ENCODE results near the gene TOMM5.

DNA sequence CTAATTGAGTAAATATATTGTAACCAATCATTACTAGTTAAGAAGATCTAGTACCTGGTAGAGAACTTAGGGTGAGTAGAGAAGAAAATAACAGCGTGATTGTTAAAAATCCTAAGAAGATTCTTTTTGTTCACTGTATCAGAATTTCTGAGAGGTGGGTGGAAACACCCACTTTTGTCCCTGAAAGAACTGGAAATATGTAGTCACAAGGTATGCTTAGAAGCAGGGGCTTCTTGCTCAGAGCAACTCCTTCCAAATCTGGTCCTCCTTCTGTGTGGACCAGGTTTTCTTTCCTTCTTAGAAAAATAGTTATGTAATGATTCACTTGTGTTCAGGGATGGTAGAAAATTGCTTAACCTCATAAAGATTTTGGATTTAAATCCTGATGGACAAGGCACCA lies 11.9 kb upstream of the TOMM5 start:
- TF ChIP-seq POLR2A (IDR thresholded peaks at IDR 0.05) (no peak), POLR2AphosphoS5 (IDR thresholded peaks at IDR 0.05) (no peak)
- TF ChIP-seq, protein P1, sequence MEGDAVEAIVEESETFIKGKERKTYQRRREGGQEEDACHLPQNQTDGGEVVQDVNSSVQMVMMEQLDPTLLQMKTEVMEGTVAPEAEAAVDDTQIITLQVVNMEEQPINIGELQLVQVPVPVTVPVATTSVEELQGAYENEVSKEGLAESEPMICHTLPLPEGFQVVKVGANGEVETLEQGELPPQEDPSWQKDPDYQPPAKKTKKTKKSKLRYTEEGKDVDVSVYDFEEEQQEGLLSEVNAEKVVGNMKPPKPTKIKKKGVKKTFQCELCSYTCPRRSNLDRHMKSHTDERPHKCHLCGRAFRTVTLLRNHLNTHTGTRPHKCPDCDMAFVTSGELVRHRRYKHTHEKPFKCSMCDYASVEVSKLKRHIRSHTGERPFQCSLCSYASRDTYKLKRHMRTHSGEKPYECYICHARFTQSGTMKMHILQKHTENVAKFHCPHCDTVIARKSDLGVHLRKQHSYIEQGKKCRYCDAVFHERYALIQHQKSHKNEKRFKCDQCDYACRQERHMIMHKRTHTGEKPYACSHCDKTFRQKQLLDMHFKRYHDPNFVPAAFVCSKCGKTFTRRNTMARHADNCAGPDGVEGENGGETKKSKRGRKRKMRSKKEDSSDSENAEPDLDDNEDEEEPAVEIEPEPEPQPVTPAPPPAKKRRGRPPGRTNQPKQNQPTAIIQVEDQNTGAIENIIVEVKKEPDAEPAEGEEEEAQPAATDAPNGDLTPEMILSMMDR (IDR thresholded peaks at IDR 0.05), result no peak

Measured in sigmoid colon (tissue), 4 donors.